ENCODE data around the gene DPY30. TPM values are rescaled to one million over a fixed set of nuclear protein-coding genes. Genes with fewer than 3 reads are reported as not detected.

DPY30 gene
- total and polyA plus RNA-seq, 2 experiments from 2014 or later, result 156 to 518 TPM

DNA sequence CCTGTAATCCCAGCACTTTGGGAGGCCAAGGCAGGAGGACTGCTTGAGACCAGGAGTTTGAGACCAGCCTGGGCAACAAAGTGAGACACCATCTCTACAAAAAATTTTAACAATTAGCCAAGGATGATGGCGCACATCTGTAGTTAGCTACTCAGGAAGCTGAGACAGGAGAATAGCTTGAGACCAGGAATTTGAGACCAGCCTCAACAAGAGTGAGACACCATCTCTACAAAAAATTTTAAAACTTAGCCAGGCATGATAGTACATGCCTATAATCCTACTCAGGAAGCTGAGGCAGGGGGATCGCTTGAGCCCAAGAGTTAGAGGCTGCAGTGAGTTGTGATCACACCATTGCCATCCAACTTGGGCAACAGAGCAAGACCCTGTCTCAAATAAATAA, 35.8 kb downstream of the DPY30 start (continued):
- TF ChIP-seq, protein P1, sequence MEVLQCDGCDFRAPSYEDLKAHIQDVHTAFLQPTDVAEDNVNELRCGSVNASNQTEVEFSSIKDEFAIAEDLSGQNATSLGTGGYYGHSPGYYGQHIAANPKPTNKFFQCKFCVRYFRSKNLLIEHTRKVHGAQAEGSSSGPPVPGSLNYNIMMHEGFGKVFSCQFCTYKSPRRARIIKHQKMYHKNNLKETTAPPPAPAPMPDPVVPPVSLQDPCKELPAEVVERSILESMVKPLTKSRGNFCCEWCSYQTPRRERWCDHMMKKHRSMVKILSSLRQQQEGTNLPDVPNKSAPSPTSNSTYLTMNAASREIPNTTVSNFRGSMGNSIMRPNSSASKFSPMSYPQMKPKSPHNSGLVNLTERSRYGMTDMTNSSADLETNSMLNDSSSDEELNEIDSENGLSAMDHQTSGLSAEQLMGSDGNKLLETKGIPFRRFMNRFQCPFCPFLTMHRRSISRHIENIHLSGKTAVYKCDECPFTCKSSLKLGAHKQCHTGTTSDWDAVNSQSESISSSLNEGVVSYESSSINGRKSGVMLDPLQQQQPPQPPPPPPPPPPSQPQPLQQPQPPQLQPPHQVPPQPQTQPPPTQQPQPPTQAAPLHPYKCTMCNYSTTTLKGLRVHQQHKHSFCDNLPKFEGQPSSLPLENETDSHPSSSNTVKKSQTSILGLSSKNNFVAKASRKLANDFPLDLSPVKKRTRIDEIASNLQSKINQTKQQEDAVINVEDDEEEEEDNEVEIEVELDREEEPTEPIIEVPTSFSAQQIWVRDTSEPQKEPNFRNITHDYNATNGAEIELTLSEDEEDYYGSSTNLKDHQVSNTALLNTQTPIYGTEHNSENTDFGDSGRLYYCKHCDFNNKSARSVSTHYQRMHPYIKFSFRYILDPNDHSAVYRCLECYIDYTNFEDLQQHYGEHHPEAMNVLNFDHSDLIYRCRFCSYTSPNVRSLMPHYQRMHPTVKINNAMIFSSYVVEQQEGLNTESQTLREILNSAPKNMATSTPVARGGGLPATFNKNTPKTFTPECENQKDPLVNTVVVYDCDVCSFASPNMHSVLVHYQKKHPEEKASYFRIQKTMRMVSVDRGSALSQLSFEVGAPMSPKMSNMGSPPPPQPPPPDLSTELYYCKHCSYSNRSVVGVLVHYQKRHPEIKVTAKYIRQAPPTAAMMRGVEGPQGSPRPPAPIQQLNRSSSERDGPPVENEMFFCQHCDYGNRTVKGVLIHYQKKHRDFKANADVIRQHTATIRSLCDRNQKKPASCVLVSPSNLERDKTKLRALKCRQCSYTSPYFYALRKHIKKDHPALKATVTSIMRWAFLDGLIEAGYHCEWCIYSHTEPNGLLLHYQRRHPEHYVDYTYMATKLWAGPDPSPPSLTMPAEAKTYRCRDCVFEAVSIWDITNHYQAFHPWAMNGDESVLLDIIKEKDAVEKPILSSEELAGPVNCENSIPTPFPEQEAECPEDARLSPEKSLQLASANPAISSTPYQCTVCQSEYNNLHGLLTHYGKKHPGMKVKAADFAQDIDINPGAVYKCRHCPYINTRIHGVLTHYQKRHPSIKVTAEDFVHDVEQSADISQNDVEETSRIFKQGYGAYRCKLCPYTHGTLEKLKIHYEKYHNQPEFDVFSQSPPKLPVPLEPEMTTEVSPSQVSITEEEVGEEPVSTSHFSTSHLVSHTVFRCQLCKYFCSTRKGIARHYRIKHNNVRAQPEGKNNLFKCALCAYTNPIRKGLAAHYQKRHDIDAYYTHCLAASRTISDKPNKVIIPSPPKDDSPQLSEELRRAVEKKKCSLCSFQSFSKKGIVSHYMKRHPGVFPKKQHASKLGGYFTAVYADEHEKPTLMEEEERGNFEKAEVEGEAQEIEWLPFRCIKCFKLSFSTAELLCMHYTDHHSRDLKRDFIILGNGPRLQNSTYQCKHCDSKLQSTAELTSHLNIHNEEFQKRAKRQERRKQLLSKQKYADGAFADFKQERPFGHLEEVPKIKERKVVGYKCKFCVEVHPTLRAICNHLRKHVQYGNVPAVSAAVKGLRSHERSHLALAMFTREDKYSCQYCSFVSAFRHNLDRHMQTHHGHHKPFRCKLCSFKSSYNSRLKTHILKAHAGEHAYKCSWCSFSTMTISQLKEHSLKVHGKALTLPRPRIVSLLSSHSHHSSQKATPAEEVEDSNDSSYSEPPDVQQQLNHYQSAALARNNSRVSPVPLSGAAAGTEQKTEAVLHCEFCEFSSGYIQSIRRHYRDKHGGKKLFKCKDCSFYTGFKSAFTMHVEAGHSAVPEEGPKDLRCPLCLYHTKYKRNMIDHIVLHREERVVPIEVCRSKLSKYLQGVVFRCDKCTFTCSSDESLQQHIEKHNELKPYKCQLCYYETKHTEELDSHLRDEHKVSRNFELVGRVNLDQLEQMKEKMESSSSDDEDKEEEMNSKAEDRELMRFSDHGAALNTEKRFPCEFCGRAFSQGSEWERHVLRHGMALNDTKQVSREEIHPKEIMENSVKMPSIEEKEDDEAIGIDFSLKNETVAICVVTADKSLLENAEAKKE (CRISPR knock-in tag; IDR thresholded peaks at IDR 0.05), result no peak
- TF ChIP-seq ZNF114 (CRISPR knock-in tag; IDR thresholded peaks at IDR 0.05), result no peak
- no peak for TF ChIP-seq POLR2AphosphoS5 (IDR thresholded peaks at IDR 0.05; ENCODE audit: low read depth)
- TF ChIP-seq, protein P2, sequence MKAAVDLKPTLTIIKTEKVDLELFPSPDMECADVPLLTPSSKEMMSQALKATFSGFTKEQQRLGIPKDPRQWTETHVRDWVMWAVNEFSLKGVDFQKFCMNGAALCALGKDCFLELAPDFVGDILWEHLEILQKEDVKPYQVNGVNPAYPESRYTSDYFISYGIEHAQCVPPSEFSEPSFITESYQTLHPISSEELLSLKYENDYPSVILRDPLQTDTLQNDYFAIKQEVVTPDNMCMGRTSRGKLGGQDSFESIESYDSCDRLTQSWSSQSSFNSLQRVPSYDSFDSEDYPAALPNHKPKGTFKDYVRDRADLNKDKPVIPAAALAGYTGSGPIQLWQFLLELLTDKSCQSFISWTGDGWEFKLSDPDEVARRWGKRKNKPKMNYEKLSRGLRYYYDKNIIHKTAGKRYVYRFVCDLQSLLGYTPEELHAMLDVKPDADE (IDR thresholded peaks at IDR 0.05), result no peak

DNA sequence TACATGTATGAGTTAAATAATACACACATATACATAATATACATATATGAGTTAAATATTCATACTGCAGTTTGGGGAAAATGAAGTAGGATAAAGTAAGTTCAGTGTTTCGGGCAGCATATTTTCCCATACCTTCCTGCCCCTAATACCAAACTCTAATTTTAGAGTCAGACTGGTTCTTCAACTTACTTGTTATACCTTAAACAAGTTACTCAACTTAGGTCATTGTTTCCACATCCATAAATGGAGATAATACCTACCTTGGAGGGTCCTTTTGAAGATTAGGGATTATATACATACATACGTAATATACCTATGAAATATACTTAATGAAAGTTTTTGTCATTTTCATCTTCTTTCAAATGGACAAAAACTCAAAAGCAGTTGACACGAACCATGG, 37.2 kb downstream of the DPY30 start:
- no peak overlapping the region for H3K4me3 Mint-ChIP-seq
- peaks cover 2% of the 10 kb centered on the region for H3K27me3 Mint-ChIP-seq (ENCODE audit: insufficient read depth, low read depth, poor library complexity)
- no peak overlapping the region for H3K27ac Mint-ChIP-seq
- Histone ChIP-seq H3K4me2 (no peak overlapping the region), H3K36me3 (ENCODE audit: insufficient read depth) (no peaks in the 10 kb centered on the region), H4K20me1 (replicated peaks; ENCODE audit: insufficient read depth) (peaks cover 20% of the 10 kb centered on the region; the same call in 1 of the 2 replicates), H3K9me2 (ENCODE audit: insufficient read depth) (no peaks in the 10 kb centered on the region), H3F3A (replicated peaks; ENCODE audit: low read depth) (no peaks in the 10 kb centered on the region), H3K27ac (ENCODE audit: low read depth) (no peak overlapping the region), H2AFZ (no peak overlapping the region), H3K4me1 (ENCODE audit: insufficient read depth) (no peaks in the 10 kb centered on the region), H3K27me3 (ENCODE audit: insufficient read depth) (no peaks in the 10 kb centered on the region), H3K4me3 (no peak overlapping the region), H3K79me2 (replicated peaks; ENCODE audit: insufficient read depth) (peaks cover 98% of the 10 kb centered on the region)
- DNase-seq (ENCODE audit: low spot score) (no peak), ATAC-seq (no peak)
- H3K36me3 Mint-ChIP-seq (ENCODE audit: low read depth), result no peaks in the 10 kb centered on the region; the same call in 2 of the 3 replicates
- H3K9me3 Mint-ChIP-seq, result no peaks in the 10 kb centered on the region
- peaks cover 24% of the 10 kb centered on the region for H3K4me1 Mint-ChIP-seq
- no peak for TF ChIP-seq EZH2phosphoT487 (IDR thresholded peaks at IDR 0.05; ENCODE audit: unreplicated experiment)
- TF ChIP-seq, protein P1 (CRISPR knock-in tag; IDR thresholded peaks at IDR 0.05), result no peak
- no peak for TF ChIP-seq EZH2 (IDR thresholded peaks at IDR 0.05; ENCODE audit: low read depth, unreplicated experiment)
- TF ChIP-seq ZNF114 (CRISPR knock-in tag; IDR thresholded peaks at IDR 0.05), result no peak
